Right atrium auricular region (tissue), 2 donors: ENCODE data around the gene HSF2BP. TPM values are rescaled to one million over a fixed set of nuclear protein-coding genes. Genes with fewer than 3 reads are reported as not detected.

Source experiments
- DNase-seq: peaks from one replicate; pipeline ENCODE4 v3.0.0-alpha.2; 2019; ENCODE audit warnings: low spot score
- H3K27ac ChIP-seq, 2 donors: fragments of 200-600 bp; sonication (generic); 1 replicate in 1 of 2; 2 replicates in 1 of 2; pipeline ENCODE4 v1.5.1; 2016 to 2019
- H3K27me3 ChIP-seq, 2 donors: fragments of 200-600 bp; sonication (generic); one replicate each; pipeline versions ENCODE4 v1.5.1 to v1.6.0; 2017 to 2019
- H3K36me3 ChIP-seq: fragments of 200-600 bp; sonication (generic); one replicate; pipeline ENCODE4 v1.5.1; 2016
- H3K4me1 ChIP-seq, 2 donors: fragments of 200-600 bp; sonication (generic); one replicate each; pipeline versions ENCODE4 v1.5.1 to v1.6.0; 2017 to 2019
- H3K4me3 ChIP-seq, 2 donors: fragments of 200-600 bp; sonication (generic); 1 replicate in 1 of 2; 2 replicates in 1 of 2; pipeline ENCODE4 v1.5.1; 2017 to 2019; ENCODE audit warnings: mild to moderate bottlenecking in 1 of 2, moderate library complexity in 1 of 2
- H3K9me3 ChIP-seq, 2 donors: fragments of 200-600 bp; sonication (generic); one replicate each; pipeline ENCODE4 v1.5.1; 2019
- CTCF ChIP-seq, 2 donors: fragments of 200-600 bp; sonication (generic); IDR thresholded peaks; one replicate each; pipeline ENCODE4 v1.5.1; 2019; ENCODE audit warnings: antibody characterized with exemption in 2 of 2
- total RNA-seq, 2 donors: library from RNA; depleted of rRNA; stranded (reverse); fragments of >200 nt; gene quantifications; one replicate each; pipeline ENCODE4 v1.1.0, GENCODE V29; 2016

The HSF2BP gene
- total RNA-seq, 2 donors from 2014 or later: 0.44 to 0.67 TPM

- DNase-seq: no peak
- no peaks in the 10 kb centered on the region for H3K27me3 ChIP-seq
- peaks cover 0 to 23% of the 10 kb centered on the region in 2 donors for H3K4me1 ChIP-seq
- no peaks in the 10 kb centered on the region for H3K36me3 ChIP-seq
- no peak overlapping the region for H3K4me3 ChIP-seq
- H3K27ac ChIP-seq: no peak overlapping the region
- no peaks in the 10 kb centered on the region for H3K9me3 ChIP-seq
- TF ChIP-seq CTCF (IDR thresholded peaks at IDR 0.05): no peak
Measured at GRCh38 chr21:43604505-43605204, 54.6 kb downstream of the HSF2BP start.

GRCh38 chr21:43603641-43604504 lies 55.4 kb downstream of the HSF2BP start:
- H3K27ac ChIP-seq: no peak overlapping the region
- no peak overlapping the region for H3K4me3 ChIP-seq
- H3K27me3 ChIP-seq: no peaks in the 10 kb centered on the region
- H3K36me3 ChIP-seq: no peaks in the 10 kb centered on the region
- peaks cover 0 to 15% of the 10 kb centered on the region in 2 donors for H3K4me1 ChIP-seq
- no peak for DNase-seq
- no peak for TF ChIP-seq CTCF (IDR thresholded peaks at IDR 0.05)
- no peaks in the 10 kb centered on the region for H3K9me3 ChIP-seq

- no peak overlapping the region for H3K27ac ChIP-seq
- H3K36me3 ChIP-seq: no peaks in the 10 kb centered on the region
- no peak for TF ChIP-seq CTCF (IDR thresholded peaks at IDR 0.05)
- no peak for DNase-seq
- H3K4me3 ChIP-seq: no peak overlapping the region
- no peaks in the 10 kb centered on the region for H3K27me3 ChIP-seq
- H3K4me1 ChIP-seq: peaks cover 0 to 14% of the 10 kb centered on the region in 2 donors
- no peaks in the 10 kb centered on the region for H3K9me3 ChIP-seq
Measured at GRCh38 chr21:43603233-43603626, 56.1 kb downstream of the HSF2BP start.

GRCh38 chr21:43602266-43603232 lies 56.7 kb downstream of the HSF2BP start:
- Histone ChIP-seq H3K4me1 (peaks cover 0 to 14% of the 10 kb centered on the region in 2 donors), H3K27me3 (no peaks in the 10 kb centered on the region), H3K4me3 (no peak overlapping the region), H3K27ac (no peak overlapping the region), H3K9me3 (no peaks in the 10 kb centered on the region), H3K36me3 (no peaks in the 10 kb centered on the region)
- no peak for TF ChIP-seq CTCF (IDR thresholded peaks at IDR 0.05)
- DNase-seq: no peak

GRCh38 chr21:43600642-43601402 lies 58.5 kb downstream of the HSF2BP start:
- TF ChIP-seq CTCF (IDR thresholded peaks at IDR 0.05): no peak

More at GRCh38 chr21:43600642-43601402, 58.5 kb downstream of the HSF2BP start:
- DNase-seq: no peak
- H3K27me3 ChIP-seq: no peaks in the 10 kb centered on the region
- H3K9me3 ChIP-seq: no peaks in the 10 kb centered on the region
- H3K36me3 ChIP-seq: no peaks in the 10 kb centered on the region
- no peak overlapping the region for H3K27ac ChIP-seq
- H3K4me3 ChIP-seq: no peak overlapping the region
- H3K4me1 ChIP-seq: peaks cover 0 to 14% of the 10 kb centered on the region in 2 donors
